WTC11 (cell line): ENCODE data around the gene P4HTM.

Source experiments
- ATF1 ChIP-seq: sonication (generic); formaldehyde crosslinking; IDR thresholded peaks from 2 replicates; pipeline ENCODE4 v1.8.1; 2023; ENCODE audit warnings: mild to moderate bottlenecking, moderate library complexity, missing genetic modification reagents
- CREB1 ChIP-seq: sonication (generic); formaldehyde crosslinking; IDR thresholded peaks from 2 replicates; pipeline ENCODE4 v1.8.0; 2023; ENCODE audit warnings: mild to moderate bottlenecking, missing genetic modification reagents
- IRF2 ChIP-seq: sonication (generic); formaldehyde crosslinking; IDR thresholded peaks from 2 replicates; pipeline ENCODE4 v1.8.0; 2022; ENCODE audit warnings: low read depth, missing genetic modification reagents, borderline replicate concordance
- TEAD4 ChIP-seq: sonication (generic); formaldehyde crosslinking; IDR thresholded peaks from 2 replicates; pipeline ENCODE4 v1.8.0; 2022; ENCODE audit warnings: mild to moderate bottlenecking, missing genetic modification reagents
- TP53 ChIP-seq: sonication (generic); formaldehyde crosslinking; IDR thresholded peaks from 2 replicates; pipeline ENCODE4 v1.8.1; 2023; ENCODE audit warnings: mild to moderate bottlenecking, missing genetic modification reagents
- TF ChIP-seq, protein P1 (sequence below): fragments of 200-600 bp; IDR thresholded peaks from 2 replicates; pipeline ENCODE4 v1.8.0; 2022; ENCODE audit warnings: antibody characterized with exemption
- TF ChIP-seq, protein P2 (sequence below): sonication (generic); formaldehyde crosslinking; IDR thresholded peaks from 2 replicates; pipeline ENCODE4 v1.8.1; 2023; ENCODE audit warnings: mild to moderate bottlenecking, missing genetic modification reagents, moderate library complexity

DNA sequence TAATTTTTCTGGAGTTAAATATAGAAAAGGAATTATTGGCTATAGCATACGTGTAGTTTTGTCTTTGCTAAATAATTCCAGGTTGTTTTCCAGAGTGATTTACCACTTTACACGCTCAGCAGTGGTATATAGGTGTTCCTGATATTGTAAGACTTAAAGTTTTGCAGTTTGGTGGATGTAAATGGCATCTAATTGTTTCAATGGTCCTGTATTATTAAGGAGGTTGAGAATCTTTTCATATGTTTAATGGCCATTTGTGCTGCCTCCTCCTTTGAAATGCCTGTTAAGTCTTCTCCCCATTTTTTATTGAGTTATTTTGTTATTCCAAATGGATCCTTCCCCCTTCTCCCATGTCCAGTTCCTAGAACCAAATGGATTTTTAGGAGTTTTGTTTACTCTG lies 26.4 kb upstream of the P4HTM start:
- TF ChIP-seq, protein P1, sequence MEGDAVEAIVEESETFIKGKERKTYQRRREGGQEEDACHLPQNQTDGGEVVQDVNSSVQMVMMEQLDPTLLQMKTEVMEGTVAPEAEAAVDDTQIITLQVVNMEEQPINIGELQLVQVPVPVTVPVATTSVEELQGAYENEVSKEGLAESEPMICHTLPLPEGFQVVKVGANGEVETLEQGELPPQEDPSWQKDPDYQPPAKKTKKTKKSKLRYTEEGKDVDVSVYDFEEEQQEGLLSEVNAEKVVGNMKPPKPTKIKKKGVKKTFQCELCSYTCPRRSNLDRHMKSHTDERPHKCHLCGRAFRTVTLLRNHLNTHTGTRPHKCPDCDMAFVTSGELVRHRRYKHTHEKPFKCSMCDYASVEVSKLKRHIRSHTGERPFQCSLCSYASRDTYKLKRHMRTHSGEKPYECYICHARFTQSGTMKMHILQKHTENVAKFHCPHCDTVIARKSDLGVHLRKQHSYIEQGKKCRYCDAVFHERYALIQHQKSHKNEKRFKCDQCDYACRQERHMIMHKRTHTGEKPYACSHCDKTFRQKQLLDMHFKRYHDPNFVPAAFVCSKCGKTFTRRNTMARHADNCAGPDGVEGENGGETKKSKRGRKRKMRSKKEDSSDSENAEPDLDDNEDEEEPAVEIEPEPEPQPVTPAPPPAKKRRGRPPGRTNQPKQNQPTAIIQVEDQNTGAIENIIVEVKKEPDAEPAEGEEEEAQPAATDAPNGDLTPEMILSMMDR, result no peak
- TF ChIP-seq, protein P2, sequence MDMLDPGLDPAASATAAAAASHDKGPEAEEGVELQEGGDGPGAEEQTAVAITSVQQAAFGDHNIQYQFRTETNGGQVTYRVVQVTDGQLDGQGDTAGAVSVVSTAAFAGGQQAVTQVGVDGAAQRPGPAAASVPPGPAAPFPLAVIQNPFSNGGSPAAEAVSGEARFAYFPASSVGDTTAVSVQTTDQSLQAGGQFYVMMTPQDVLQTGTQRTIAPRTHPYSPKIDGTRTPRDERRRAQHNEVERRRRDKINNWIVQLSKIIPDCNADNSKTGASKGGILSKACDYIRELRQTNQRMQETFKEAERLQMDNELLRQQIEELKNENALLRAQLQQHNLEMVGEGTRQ (CRISPR knock-in tag), result no peak
- TF ChIP-seq ATF1 (no peak), CREB1 (no peak), TP53 (no peak), TEAD4 (no peak), IRF2 (no peak)
